GM21367 (cell line): ENCODE results near the gene FAM184B.
A peak's percentile ranks its signal among the peaks of the same experiment; 100 is the strongest.
"Not testable (repeated sequence)": the region's sequence is repeated elsewhere in the genome, so short reads cannot be mapped to it uniquely, and the experiment has no call there.

Source experiments
- ATAC-seq: cut with Tn5 transposase; IDR thresholded peaks from one replicate; pipeline ENCODE4 v1.9.1; 2021; ENCODE audit not compliant: unreplicated experiment

Gene FAM184B

GRCh38 chr4:17690135-17690534 lies 91.3 kb downstream of the FAM184B start:
- ATAC-seq = no peak

GRCh38 chr4:17688011-17688441 lies 93.4 kb downstream of the FAM184B start:
- ATAC-seq = no peak

- no peak for ATAC-seq
These were observed 94.1 kb downstream of the FAM184B start for GRCh38 chr4:17687237-17687857.

- ATAC-seq = not testable (repeated sequence)
These were observed 96.8 kb downstream of the FAM184B start for GRCh38 chr4:17684648-17685047.

- no peak for ATAC-seq
These were observed 99.2 kb downstream of the FAM184B start for GRCh38 chr4:17682222-17682566.

- ATAC-seq = no peak
These were observed 99.9 kb downstream of the FAM184B start for GRCh38 chr4:17681281-17682221.

- ATAC-seq = no peak
These were observed 100.7 kb downstream of the FAM184B start for GRCh38 chr4:17680559-17681280.

- no peak for ATAC-seq
These were observed 111.0 kb downstream of the FAM184B start for GRCh38 chr4:17670423-17670822.

- ATAC-seq = no peak
These were observed 113.7 kb downstream of the FAM184B start for GRCh38 chr4:17667653-17668201.

- no peak for ATAC-seq
These were observed 114.2 kb downstream of the FAM184B start for GRCh38 chr4:17667253-17667652.

- ATAC-seq = no peak
These were observed 115.6 kb downstream of the FAM184B start for GRCh38 chr4:17665852-17666251.

GRCh38 chr4:17665346-17665745 lies 116.1 kb downstream of the FAM184B start:
- peak; percentile 21 for ATAC-seq

GRCh38 chr4:17664755-17665154 lies 116.7 kb downstream of the FAM184B start:
- peak; percentile 82 for ATAC-seq

- no peak for ATAC-seq
These were observed 118.7 kb downstream of the FAM184B start for GRCh38 chr4:17662694-17663093.

- not testable (repeated sequence) for ATAC-seq
These were observed 122.2 kb downstream of the FAM184B start for GRCh38 chr4:17659196-17659595.

GRCh38 chr4:17657849-17658248 lies 123.6 kb downstream of the FAM184B start:
- no peak for ATAC-seq

GRCh38 chr4:17657090-17657489 lies 124.3 kb downstream of the FAM184B start:
- no peak for ATAC-seq

GRCh38 chr4:17654701-17655100 lies 126.7 kb downstream of the FAM184B start:
- no peak for ATAC-seq

GRCh38 chr4:17650406-17650805 lies 131.0 kb downstream of the FAM184B start:
- no peak for ATAC-seq

- ATAC-seq = no peak
These were observed 133.5 kb downstream of the FAM184B start for GRCh38 chr4:17647927-17648326.

- no peak for ATAC-seq
These were observed 134.1 kb downstream of the FAM184B start for GRCh38 chr4:17647176-17647806.
